Mammary epithelial cell (primary cell): Measurements from ENCODE around the gene SDK1.

Experiments
- CTCF ChIP-seq, 2 donors: IDR thresholded peaks in 1 of 2; conservative IDR thresholded peaks in 1 of 2; 2 replicates each; pipeline ENCODE4 v1.5.1; 2011 to 2012; ENCODE audit warnings: inconsistent platforms in 2 of 2, low read length in 2 of 2, mild to moderate bottlenecking in 2 of 2, control low read depth in 1 of 2, low read depth in 1 of 2; ENCODE audit not compliant: insufficient read depth in 1 of 2; ENCODE audit errors: extremely low read depth in 1 of 2
- EZH2 ChIP-seq: IDR thresholded peaks from 2 replicates; pipeline ENCODE4 v1.6.1; 2012; ENCODE audit warnings: low read length, inconsistent platforms, borderline replicate concordance

GRCh38 chr7:4017785-4018184 lies 716.7 kb downstream of the SDK1 start:
- TF ChIP-seq CTCF (conservative IDR thresholded peaks at IDR 0.05 in 1 of 2, IDR thresholded peaks at IDR 0.05 in 1 of 2; ENCODE audit: extremely low read depth in 1 of 2, insufficient read depth in 1 of 2, low read depth in 1 of 2, low read length in 2 of 2) = no peak
- TF ChIP-seq EZH2 = no peak
